A673 (cell line): ENCODE data around the gene DUS2.

Source experiments
- CTCF ChIP-seq: fragments of 300-800, 200-600 bp; sonication (generic); conservative IDR thresholded peaks from 2 replicates; pipeline ENCODE4 v1.5.1; 2017; ENCODE audit warnings: low read depth, mild to moderate bottlenecking, antibody characterized with exemption, low read length, moderate library complexity, mixed read lengths
- EZH2 ChIP-seq: fragments of 200-600 bp; sonication (generic); IDR thresholded peaks from 2 replicates; pipeline ENCODE4 v1.6.1; 2017; ENCODE audit warnings: borderline replicate concordance, low read depth, mild to moderate bottlenecking, mixed read lengths, antibody characterized with exemption, low read length; ENCODE audit not compliant: poor library complexity, severe bottlenecking

GRCh38 chr16:68079376-68079625 lies 56.2 kb downstream of the DUS2 start:
- TF ChIP-seq CTCF, result no peak
- no peak for TF ChIP-seq EZH2
